HG03571 (cell line): ENCODE results near the gene ANO3.
"Not testable (repeated sequence)": the region's sequence is repeated elsewhere in the genome, so short reads cannot be mapped to it uniquely, and the experiment has no call there.

Experiments used
- ATAC-seq: cut with Tn5 transposase; IDR thresholded peaks from one replicate; pipeline ENCODE4 v1.9.1; 2021; ENCODE audit not compliant: unreplicated experiment

Gene ANO3

DNA sequence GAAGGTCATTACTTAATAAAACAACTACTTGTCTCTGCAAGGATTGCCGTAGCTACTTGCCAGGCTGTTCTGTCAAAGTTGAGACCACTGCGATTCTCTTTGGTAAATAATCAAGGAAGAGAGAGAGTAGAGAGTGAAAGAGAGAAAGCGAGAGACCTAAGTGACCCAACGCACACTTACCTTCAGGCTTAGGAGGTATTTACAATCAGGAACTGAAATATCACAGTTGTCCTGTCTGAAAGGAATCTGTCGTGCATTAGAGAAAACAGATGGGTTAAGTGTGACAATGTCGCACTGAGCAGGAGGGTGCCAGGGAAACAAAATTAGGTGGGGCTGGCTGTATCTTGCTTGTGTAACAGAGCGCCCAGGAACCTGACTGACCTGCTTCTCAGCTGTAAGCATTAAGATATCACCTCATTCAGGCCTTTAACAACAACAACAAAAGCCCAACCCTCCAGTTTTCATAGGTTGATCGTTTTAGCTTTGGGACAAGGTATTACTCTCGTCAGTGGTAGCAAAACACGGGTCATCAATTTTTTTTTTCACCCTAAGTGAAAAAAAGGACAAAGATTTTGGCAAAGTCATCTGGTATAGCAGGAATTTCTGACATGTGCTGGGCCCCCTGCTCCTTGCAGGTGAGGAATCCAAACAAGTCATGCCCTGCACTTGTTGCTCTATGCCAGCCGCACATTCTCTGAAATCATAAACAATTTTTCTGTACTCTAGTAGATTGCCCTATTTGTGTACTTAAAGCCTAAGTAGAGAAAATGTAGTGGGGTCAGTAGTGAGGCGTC lies 240.1 kb downstream of the ANO3 start, which contains the start of gene MUC15:
TSS of gene MUC15 (minus strand) at position 403 of the 794 bp plus-strand sequence. CDS start 5,169 bp downstream, outside the sequence.
- no peak for ATAC-seq

DNA sequence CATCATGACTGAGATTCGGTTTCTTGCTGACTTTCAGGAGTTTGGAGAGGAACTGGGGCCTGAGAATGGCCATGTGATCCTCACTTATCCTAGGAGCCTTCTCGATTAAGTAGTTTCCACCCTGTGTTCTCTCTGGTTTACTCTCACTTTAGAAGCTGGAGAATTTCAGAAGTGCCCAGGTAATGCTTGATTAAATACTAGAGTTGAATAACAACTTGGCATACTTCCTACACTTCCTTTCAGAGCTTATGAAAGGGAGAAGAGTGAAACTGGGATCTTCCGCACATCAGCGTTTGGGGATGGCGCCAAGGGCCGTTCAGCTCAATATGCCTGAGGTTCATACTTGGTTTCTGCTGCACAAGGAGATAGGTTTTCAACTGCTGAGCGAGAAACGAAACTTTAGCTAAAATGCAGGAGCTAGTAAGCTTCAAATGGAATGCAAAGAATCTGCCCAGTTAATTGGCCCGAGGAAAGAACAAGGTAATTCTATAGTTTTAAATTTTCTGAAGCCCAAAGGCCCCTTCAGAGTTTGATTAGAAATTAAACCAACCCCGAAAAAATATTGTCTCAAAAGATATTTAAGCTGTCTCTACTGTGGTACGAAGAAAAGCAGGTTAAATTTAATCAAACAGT lies 241.0 kb downstream of the ANO3 start:
- no peak for ATAC-seq

DNA sequence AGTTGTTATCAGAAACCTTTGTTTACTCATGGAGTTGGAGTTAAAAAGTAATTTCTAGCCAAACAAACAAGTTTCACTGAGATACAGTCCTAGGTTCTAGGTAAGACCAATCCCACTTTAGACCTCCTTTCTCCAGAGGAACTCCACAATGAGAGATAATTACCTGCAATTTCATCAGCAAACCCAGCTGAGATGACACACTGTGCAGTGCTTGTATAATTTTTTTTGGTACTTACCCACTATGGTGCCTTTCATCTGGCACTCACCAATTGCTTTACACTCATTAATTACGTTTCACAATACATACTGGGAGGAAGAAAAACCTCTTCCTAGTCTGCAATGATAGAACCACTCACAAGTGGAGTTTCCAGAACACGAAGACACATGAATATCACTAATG lies 242.0 kb downstream of the ANO3 start:
- no peak for ATAC-seq

DNA sequence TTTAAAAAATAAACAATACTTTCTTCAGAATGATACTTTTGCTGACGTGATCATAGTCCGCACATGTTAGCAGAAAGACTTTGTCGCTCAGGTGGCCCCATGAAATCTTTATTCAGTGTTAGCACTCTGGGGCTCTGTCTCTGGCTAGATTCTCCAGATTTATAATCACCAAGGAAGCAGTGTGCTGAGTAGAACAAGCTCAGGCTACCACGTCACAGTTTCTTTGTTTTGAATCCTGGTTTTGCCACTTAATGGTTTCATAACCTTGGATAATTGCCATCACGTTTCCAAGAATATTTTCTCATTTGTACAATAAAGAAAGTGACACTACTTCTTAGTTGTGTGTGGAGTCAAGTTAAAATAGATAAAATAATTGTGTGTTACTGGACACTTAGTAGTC lies 244.0 kb downstream of the ANO3 start:
- ATAC-seq = no peak

DNA sequence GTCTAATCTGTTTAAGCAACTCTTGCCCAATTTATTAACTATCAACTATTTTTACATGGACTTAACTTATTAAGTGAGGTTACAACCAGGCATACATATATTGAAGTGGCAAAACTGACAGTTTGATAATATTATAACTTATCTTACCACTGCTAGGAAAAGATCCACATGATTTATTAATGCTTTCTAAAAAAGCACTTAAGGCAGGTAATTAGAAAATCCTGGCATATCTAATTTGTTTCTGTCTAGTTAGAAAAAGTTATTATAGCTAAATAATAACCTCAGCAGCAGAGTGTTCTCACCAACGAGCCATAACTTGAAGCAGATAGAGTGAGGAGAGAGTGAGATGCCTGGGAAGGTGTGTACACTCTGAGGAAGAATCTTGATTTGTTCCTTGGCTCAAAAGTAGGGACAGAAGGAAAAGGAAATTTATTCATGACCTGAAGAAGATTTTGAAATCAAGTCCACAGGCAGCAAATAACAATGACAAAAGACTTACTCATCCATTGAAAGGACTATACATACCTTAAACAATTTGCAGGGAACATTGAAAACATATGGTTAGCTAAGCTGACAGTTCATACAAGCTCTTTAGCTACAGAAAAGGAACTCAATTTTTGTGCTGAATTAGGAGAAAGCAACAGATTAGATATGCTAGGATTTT lies 247.2 kb downstream of the ANO3 start:
- no peak for ATAC-seq

DNA sequence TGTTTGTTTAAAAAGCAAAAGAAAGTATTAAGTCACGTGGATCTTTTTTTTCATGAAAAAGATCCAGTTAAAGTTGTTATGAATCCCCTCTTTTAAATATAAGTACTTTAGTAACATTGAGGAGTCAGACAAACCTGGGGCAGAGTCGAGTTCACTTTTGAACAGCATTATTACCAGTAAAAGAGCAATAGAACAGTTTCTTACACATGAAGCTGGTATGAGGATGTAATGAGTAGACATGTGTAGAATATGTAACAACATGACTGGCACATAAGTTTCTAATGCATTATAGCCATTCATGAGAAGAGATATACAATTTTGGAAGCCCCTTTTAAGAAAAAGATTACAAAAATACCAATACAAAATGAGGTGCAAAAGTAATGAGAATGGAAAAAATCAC lies 247.8 kb downstream of the ANO3 start:
- no peak for ATAC-seq

DNA sequence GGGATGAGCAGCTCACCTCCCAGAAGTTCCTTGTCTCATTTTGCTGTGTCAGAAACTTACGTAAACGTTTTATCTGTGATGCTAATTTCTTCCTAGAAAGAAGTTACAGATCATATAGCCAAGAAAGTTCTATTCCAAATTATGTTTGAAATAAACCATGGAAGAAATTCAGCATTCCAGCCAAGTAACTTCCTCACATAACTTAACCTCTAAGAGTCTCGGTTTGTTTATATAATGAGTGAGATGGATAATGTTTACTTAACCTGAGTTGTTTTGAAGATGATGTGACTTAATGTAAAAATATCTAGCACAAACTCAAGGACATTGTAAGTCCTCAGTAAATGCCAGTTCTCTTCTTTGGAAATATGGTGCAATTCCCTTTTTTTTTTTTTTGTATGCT lies 249.0 kb downstream of the ANO3 start:
- ATAC-seq = no peak

DNA sequence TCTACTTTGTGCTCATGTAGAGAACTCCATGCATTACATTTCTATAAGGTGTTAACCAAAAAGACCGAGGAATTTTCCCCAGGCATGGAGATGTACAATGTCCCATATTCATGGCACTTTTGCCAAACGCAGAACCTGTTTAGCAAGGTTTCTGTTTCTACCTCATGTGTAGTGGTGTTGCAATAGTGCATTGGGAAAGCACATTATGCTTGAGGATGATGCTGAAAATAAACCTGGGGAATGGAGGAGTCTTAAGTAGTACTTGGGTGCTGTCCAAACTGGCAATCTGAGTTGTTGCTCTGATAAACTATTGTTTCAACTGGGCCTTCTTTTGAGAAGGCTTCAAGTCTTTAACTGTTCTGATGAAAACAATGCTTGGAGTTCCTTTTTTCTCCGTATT lies 251.6 kb downstream of the ANO3 start:
- no peak for ATAC-seq

DNA sequence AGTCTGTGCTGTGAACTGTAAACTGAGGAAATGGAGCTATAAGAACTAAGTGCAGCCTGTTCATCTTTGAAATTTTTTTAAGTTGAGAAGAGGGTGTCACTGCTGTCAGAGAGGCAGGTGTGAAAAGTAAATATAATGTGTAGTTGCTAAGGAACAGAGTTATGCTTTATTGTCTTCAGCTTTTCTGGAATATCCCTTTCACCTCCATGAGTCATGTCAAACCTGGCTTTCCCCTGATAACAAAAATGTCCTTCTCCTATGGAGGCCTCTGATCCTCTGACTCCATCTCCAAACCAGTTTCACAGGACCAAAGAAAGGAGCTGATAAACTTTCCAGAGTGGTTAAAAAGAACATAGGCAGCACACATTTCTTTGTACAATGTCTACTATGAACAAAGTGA lies 252.9 kb downstream of the ANO3 start:
- ATAC-seq = no peak

DNA sequence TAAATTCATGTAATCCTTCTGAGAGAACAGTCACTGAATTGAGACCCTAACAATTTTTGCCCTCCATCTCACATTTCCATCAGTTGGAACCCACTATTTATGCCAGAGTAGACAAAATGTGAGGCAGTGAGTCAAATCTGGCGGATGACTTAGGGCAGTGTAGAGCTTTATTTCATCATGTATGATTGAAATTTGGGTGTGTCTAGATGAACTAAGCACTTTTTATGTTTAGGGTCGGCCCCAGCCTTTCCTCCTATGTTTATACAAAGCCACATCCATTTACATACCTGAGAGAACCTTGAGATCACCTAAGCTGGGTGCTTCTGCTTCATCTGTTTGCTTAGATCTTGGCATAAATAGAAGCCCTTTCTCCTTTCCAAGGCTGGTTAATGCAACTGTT lies 255.1 kb downstream of the ANO3 start:
- no peak for ATAC-seq

DNA sequence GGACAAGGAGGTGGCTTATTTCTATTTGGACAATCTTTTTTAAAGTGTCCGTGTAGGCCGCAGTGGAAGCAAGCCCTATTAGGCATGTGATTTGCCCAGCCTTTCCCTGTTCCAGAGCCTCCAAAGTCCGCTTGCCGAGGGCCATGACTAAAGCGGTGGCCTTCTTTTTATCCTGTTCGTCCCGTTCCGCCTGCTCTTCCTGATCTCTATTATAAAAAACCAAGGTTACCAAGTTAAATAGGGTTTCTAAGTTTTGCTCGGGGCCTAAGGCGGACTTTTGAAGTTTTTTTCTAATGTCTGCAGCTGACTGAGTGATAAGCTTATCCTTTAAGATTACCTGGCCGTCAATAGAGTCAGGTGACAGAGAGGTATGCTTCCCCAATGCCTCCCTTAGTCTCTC lies 261.8 kb downstream of the ANO3 start:
- no peak for ATAC-seq

DNA sequence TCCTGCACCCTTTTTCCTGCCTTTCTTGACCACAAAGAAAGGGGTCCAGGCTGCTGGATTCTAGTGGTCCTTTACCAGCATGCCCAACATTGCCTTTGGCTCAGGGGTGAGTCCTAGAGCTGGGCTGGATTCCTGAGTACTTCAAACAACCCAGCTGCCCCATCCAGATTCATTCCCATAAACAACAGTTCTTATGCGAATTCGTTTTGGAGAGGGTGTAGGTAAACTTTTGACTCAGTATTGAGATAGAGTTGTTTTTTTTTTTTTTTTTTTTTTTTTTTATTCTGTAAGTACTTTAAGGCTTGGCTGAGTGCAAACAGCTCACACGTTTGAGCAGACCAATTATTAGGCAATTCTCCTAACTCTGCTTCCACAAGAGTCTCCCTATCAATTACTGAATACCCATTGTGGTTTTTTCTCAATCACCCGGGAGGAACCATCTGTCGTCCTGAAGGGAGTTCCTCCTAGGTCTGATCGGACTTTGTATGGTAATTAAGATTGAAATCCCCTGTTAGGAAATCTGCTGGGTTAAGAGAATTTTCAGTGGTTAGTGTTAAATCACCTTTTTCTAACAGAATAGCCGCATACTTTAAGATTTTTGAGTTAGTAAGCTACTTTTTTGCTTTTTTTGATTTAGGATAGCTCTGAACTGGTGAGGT lies 263.4 kb downstream of the ANO3 start:
- not testable (repeated sequence) for ATAC-seq

DNA sequence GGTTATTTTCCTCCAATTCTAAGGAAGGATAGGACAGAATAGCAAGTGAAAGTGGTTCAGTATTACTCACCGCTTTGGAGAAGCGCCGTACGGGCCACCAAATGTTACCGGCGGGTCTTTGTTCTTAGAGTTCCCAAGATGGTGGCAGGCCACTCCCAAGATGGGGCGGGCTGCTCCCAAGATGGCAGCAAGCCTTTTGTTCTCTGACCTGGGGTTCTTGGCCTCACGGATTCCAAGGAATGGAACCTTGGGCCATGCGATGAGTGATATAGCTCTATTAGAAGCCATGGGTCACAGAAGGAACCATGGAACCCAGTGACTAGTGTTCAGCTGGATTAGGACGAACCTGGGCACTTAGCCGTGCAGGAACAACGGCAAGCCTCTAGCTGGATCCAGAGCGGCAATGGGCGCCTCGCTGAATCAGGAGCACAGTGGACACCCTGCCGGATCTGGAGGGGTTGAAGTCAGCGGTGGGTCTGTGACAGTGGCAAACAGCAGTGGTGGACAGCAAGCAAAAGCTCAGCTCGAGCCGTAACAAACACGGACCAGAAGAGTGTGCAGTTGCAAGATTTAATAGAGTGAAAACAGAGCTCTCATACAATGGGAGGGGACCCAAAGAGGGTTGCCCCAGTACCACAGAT lies 265.2 kb downstream of the ANO3 start:
- ATAC-seq = not testable (repeated sequence)

DNA sequence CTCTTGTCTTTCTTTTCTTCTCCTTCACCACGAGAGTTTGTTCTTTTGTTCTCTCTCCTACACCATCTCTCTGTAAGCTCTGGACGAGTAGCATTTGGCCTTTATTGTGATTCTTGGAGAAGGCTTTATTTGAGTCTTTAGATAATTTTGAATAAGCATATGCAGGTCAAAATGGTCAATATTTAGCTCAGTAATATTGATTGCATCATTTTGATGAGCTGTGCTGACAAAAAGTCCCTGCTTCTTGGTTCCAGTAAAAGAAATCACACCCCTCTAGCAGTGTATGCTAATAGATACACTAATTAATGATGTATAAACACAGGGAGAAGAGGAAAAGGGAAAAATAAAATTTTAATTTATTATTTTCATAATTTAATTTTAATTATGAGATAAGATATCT lies 266.0 kb downstream of the ANO3 start:
- ATAC-seq = no peak

DNA sequence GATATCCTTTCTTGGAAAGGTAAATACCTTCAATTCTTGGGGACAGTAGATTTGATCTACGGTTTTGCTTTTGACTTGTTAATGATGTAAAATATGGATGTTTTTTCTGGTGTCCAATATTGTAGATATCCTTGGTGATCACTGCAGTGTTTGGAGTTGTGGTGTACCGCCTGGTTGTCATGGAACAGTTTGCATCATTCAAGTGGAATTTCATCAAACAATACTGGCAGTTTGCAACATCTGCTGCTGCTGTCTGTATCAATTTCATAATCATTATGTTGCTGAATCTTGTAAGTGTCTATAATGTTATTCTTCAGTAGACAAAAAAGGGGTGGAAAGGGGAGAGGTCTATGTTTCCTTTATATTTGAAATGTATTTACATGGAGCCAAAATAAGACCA lies 267.5 kb downstream of the ANO3 start:
- no peak for ATAC-seq

DNA sequence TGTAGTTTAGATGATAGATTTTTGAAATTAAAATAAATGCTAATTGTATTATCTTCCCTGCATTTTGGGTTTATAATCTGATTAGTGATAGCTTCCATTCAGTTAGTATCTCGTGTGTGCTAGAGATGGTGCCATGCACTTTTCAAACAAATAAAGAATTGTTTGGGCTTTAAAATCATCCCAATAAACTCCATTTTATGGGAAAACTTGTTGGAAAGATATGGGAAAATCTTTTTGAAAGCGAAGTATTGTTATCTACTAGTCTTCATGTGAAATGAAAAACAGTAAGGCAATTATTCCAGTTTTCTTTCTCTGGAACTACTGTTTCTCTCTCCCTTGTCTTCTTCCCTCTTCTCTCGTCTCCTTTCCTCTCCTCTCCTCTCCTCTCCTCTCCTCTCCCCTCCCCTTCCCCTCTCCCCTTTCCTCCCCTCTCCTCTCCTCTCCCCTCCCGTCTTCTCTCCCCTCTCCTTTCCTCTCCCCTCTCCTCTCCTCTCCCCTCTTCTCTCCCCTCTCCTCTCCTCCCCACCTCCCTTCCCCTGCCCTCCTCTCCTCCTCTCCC lies 268.0 kb downstream of the ANO3 start:
- no peak for ATAC-seq

DNA sequence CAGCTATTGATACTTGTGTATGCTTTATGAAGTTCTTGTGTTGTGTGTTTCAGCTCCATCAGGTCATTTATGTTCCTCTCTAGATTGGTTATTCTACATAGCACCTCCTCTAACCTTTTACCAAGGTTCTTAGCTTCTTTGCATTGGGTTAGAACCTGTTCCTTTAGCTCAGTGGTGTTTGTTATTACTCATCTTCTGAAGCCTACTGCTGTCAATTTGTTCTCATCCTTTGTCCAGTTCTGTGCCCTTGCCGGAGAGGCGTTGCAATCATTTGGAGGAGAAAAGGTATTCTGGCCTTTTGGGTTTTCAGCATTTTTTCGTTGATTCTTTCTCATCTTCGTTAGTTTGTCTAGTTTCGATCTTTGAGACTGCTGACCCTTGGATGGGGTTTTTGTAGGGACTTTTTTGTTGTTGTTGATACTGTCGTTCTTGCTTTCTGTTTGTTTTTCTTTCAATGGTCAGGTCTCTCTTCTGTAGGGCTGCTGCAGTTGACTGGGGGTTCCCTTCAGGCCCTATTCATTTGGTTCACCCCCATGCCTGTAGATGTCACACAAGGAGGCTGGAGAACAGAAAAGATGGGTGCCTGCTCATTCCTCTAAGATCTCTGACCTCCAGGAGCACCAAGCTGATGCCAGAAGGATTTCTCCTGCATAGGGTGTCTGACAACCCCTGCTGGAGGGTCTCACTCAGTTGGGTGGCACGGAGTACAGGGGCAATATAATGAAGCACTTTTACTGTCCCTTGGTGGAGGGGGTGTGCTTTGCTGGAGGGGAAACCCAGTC lies 276.0 kb downstream of the ANO3 start:
- no peak for ATAC-seq

DNA sequence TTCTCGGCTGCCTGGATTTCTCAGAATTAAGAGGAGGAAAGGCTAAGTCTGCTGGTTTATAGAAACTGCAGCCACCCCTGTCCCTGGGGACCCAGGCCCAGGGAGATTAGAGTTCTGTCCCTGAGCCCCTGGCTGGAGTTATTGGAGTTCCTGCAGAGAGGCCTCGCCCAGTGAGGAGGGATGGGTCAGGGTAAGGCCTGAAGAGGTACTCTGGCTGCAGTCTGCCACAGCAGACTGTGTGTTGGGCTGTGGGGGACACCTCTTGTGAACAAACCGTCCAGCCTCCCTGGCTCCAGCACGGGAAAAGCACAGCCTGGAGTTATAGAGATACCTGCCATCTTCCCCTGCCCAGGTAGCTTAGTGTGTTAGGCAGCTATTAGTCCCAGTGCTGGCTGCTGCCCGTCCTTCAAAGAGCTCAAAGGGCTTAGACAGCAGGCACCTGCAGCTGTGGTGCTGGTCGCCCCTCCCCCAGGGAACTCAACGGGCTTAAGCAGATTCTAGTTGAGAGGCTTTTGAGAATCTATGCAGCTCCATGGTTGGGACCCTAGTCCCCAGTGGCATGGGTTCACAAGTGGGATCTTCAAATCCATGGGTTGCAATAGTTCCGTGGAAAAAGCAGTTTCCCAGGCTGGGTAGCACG lies 276.7 kb downstream of the ANO3 start:
- ATAC-seq = no peak

DNA sequence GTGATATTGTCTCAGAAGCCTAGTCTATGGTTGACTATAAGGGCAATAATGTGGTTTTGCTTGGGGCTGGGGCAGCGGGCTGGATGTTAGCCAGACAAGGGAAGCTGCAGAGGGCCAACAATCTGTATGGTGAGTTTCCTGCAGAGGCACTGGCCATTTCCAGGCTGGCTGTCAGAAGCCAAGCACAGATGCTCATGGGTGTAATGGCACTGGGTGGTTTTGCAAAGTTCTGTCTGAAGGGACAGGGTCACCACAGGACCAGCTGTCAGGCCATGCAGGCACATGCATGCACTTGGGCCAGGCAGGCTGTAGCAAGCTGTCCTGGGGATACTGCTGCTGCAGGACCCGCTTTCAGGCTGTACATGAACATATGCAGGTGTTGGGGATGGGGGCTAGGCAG lies 281.8 kb downstream of the ANO3 start:
- ATAC-seq = no peak

DNA sequence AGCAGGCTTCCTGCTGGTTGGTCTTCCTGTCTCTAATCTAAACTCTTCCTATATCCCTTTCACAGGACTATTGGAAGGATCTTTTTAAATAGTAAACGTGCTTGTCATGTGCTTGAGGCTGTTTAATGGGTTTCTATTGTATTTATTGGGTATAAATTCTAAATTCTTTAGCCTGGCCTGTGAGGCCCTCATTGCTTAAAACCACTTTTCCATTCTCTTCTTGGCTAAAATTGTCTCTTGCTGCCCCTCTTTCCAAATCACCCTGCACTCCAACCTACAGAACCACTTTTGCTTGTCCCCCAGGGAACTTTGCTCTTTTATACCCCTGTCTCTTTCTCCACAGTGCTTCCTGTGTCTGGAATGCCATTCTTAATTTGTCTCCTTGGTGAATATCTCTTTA lies 286.5 kb downstream of the ANO3 start:
- ATAC-seq = no peak
